HG02588 (cell line): ENCODE data around the gene CHSY1.

Experiments
- ATAC-seq: cut with Tn5 transposase; IDR thresholded peaks from one replicate; pipeline ENCODE4 v1.9.1; 2021; ENCODE audit warnings: mild to moderate bottlenecking, moderate library complexity; ENCODE audit not compliant: unreplicated experiment

Gene CHSY1

DNA sequence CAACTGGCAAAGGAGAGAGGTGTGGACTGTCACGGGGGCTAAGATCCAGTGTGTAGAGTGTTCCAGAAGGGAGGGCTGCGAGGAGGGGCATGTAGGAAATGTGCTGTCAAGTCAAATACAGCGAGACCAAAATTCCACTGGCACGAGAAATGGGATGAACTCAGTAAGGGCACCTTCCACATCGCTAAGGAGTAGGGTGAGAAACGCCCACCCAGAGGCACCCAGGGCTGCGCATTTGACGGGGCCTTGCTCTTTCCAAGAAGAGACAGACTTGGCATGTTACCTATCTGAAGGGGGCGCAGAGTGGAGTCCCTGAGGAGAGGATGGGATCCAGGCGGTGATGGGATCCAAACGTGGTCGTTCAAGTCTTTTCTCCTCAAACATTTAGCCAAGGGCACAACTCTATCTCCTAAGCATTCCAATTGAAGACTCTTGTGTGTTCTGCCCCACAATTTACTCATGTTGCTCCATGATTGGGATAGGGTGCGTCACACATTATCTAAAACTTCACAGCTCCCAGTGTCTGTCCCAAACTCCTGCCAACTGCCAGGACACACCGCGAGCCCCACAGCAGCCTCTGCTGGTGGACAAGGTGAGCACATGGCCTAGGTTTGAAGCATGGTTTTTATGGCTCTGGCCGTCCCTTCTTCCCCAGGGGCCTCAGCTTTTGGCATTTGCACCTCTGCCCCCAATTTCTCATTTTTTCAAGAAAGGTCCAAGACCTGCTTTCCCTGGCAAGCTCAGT lies 17.8 kb upstream of the CHSY1 start:
- ATAC-seq, result no peak

DNA sequence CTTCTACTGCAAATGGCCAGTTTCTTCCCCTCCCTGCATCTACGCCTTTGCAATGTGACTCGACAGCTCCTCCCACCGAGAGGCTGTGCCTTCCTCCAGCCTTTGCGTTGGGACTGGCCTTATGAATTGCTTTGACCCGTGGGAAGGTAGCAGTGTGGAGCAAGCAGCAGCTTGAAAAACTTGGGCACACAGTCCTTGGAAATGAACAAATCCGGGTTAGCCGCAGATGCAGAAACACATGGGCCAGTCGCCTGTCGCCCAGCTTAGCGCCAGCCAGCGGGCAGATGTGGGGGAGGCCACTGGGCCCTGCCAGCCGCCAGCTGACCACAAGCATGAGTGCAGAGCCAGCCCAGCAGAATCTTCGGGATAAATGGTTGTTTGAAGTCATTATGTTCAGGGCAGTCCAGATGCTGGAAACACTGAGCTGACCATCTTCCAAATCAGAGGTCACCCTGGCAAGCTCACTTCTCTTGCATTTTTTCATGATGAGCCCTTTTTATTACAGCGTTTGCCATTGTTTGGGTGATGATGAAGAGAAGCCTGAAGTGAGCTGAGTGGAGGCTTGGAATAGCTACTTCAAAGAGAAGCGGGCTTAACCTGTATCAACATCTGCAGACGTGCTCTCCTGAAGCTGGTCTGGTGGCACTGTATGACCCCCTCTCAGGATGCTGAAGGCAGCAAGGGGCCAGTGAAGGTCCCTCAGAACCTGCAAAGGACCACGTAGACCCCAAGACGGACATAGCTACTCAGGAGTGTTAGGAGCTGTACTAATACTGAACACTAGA lies 15.7 kb upstream of the CHSY1 start:
- no peak for ATAC-seq

DNA sequence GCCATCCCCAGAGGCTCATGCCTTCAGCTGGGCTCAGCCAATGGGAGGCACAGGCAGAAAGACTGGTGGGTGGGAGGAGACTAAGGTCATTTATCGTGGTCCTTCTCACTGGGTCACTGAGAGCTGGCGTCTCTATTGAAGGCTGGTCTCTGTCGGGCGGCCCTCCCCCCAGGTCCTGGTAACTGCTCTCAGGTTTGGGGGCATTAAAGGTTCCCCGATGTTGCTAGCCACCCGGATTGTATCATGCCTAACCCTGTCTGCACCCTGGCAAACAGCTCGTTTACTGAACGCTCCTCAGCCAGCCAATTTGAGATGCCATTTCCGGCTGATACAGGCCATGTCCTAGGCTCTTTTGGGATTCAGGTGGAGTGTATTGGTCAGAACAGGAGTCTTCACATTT lies 14.9 kb upstream of the CHSY1 start:
- ATAC-seq, result no peak

DNA sequence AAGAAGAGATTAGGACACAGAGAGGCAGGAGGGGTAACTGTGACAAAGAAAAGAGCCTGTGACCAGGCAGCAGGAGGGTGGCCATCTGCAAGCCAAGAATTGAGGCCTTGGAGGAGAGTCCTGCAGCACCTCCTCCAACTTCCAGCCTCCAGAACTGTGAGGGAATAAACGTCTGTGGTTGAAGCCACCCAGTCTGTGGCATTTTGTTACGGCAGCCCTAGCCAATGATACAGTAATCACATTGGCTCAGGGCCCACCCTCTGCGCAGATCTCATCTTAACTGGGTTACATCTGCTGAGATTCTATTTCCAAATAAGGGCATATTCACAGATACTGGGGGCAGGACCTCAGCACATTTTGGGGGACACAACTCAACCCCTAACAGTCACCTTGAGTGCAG lies 14.2 kb upstream of the CHSY1 start:
- no peak for ATAC-seq

DNA sequence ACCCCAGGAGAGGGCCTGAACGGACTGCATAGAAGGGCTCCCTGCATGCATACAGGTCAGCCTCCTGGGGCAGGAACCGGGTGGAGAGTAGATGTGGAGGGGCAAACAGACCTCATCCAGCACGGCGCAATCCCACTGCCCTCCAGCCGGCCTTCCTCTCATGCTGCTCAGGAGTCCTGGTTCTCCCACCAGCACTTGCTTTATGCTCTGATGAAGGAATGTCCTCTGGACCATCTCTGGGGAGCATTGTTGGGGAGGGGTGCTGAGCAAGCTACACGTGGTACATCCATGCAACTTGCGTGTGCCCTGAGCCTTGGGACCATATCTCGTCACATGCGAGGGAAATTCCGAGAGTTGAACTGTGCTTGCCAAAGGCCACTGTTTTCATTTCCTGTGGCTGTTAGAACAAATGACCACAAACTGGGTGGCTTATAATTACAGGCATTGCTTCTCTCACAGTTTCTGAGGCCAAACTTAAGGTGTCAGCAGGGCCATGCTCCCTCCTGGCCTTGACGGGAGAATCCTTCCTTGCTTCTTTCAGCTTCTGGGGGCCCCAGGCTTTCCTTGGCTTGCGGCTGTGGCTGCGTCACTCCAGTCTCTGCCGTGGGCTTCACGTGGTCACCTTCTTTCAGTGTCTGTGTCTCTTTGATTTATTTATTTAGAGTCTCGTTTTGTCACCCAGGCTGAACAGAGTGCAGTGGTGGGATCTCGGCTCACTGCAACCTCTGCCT lies 13.2 kb upstream of the CHSY1 start:
- no peak for ATAC-seq

DNA sequence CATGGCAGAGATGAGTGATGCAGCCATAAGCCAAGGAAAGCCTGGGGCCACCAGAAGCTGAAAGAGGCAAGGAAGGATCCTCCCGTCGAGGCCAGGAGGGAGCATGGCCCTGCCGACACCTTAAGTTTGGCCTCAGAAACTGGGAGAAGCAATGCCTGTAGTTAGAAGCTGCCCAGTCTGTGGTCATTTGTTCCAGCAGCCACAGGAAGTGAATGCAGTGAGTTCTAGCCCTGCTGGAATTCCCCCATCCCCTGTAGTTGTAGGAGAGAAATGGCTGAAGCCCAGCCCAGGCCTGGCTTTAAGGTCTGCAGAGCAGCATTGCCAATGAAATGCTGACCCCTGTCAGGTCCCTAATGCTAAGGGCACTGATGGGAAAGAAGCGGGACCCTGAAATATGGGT lies 12.2 kb upstream of the CHSY1 start:
- peak; percentile 46 for ATAC-seq

DNA sequence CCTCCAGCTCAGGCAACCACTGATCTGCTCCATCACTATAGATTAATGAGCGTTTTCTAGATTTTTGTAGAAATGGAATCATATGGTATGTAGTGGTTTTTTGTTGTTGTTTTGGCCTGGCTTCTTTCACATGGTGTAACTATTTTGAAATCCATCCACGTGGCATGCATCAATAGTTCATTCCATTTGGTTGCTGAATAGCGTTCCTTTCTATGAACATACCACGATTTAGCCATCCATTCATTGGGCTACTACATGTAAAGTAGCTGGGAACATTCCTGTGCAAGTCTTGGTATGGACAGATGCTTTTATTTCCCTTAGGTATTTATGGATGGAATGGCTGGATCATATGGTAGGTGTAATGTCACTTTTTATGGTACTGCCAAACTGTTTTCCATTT lies 10.7 kb upstream of the CHSY1 start:
- ATAC-seq, result no peak

DNA sequence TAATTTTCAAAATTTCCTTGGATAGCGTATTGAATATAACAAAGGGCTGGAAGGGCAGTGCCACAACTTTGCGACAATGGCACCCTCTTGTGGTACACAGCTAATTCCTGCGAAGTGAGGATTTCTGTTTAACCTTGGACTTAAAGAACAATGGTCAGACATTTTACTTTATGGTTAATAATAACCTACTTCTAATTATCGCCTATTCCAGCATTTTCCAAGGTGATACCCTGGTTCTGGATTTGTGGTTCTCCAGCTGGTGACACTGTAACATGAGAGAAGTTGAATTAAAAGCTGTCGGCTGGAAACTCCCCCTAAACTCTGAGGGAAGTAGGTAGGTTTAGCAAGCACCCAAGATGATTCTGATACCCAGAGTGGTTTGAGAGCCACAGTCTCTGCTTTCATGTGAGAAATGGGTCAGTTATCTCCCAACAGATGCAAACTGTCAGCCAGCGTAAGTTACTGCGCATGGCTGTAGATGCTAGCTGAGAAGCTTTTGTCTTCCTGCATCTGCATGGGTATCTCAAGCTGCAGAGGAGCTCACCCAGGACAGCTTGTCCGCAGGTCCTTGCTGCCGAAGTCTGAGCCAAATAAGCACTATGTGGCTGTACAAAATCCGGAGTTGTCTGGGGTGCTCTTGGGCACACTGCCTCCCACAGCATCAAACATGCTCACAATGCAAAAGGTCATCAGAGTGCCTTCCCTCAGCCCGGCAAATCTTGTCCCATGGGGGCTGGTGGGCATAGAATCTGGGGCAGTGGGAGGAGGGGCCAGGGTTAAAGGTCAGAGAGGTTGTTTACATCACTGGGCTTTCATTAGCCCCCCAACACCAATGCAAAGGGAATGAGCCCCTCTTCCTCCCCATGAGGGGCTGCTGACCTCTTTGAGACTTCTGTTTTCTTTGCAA lies 6.6 kb upstream of the CHSY1 start:
- no peak for ATAC-seq

DNA sequence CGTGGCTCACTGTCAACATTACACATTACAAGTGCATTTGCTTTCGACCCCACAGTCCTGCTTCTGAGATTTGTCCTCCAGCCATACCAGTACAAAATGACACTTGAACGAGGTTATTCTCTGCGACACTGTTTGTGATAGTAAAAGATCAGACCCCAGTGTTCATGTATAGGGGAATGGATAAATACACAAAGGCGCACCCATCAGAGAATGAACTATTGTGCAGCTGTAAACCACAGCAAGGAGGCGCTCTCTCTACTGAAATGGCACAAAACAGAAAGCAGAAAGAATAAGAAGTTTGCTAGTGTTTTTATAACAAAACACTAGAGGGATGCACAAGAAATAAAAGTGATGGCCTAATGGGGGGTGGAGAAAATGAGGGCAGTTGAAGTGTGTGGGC lies 4.9 kb upstream of the CHSY1 start:
- no peak for ATAC-seq

DNA sequence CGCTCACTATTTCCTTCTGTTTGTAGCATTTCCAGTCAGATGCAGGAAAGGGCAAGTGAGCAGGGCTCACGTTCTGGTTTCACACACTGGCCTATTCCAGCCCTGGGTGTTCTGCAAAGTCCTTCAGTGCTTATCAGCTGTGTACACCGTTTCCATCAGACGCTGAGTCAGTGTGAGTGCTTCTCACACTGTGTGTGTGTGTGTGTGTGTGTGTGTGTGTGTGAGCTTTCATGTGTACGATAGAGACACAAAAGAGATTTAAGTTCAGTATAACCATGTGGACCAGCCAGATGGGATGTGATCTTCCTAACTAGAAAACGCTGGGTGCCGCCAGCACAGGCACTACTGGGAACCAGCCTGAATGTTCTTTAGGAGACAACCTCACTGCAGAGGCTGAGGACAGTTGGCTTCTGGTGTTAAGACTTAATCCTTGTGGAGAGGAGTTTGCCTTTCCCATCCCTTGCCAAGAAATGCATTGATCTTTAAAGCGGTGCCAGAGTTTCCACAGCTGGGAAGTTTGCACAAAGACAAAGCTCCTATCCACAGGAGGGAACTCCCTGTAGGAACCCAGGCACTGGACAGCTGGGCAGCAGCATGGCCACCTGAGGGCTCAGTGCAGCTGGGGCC lies 3.9 kb upstream of the CHSY1 start:
- no peak for ATAC-seq

DNA sequence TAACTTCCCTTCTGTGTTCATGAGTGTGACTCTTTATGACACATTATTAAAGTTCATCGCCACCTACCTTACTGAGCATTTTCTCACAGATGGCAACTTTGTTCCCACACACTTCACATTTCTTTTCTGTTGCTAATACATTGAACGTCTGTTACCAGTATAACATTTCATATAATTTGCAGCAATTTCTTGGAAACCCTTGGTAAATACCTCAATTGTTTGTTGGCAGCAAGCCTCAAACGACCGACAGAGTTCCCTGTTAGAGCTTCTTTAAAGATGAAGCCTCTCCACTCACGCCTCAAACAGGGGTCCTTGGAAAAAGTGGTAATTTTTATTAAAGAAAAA lies 3.2 kb upstream of the CHSY1 start:
- no peak for ATAC-seq

DNA sequence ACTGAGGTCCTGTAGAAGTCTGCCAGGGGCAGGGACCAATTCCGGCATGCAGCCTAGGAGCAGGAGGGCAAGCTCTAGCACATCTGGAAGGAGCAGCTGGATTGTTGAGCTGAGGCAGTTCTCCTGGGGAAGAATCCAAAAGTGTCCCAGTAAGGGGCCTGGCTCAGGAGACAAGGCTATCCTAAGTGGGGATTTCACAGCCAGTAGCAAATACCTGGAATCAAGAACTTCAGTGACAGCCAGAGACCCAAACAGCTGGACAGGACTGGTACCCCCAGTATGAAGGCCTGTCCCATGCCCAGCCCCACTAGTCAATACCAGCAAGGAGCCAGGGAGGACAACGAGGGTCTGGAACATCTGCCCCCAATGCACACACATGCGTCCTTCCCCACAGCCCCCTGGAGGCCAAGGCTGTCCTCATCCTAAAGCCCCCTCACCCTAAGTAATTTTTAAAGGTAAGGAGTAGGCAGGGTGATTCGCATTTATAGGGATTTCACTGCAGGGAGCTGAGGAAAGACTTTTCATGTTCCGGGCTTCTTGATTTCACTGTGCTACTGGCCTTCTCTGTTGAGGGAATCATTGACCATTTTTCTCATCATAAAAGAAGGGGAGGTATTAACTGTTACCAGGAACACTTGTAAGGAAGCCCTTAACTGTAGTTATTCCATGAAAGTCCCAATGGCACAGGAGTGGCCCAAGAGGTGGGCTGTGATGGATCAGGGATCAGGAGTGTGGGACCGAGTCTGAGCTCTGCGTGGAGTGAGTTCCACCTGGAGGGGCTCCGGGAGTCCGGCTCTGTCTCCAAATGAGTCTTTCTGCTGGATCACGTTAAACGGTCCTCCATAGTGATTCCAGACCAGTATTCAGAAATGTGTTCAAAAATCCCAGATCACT lies 2.6 kb upstream of the CHSY1 start:
- ATAC-seq, result no peak

DNA sequence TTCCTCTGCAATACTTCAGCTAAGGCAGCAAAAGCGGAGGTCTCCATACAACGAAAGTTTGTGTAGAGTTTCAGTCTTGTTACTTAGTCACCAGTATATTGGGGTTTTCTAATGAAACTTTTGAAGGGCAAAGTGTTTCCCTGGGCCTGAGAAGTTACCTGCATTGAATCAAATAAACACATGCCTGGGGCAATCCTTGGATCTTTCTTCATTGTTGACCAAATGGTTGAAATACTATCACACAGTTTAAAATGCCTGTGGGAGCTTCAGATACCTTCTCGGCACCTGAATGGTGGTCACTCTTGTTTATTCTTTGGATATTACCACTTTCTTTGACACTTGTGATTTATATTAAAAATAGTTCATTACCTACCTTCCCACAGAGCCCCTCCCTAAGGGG lies 988 bp upstream of the CHSY1 start:
- ATAC-seq, result no peak

DNA sequence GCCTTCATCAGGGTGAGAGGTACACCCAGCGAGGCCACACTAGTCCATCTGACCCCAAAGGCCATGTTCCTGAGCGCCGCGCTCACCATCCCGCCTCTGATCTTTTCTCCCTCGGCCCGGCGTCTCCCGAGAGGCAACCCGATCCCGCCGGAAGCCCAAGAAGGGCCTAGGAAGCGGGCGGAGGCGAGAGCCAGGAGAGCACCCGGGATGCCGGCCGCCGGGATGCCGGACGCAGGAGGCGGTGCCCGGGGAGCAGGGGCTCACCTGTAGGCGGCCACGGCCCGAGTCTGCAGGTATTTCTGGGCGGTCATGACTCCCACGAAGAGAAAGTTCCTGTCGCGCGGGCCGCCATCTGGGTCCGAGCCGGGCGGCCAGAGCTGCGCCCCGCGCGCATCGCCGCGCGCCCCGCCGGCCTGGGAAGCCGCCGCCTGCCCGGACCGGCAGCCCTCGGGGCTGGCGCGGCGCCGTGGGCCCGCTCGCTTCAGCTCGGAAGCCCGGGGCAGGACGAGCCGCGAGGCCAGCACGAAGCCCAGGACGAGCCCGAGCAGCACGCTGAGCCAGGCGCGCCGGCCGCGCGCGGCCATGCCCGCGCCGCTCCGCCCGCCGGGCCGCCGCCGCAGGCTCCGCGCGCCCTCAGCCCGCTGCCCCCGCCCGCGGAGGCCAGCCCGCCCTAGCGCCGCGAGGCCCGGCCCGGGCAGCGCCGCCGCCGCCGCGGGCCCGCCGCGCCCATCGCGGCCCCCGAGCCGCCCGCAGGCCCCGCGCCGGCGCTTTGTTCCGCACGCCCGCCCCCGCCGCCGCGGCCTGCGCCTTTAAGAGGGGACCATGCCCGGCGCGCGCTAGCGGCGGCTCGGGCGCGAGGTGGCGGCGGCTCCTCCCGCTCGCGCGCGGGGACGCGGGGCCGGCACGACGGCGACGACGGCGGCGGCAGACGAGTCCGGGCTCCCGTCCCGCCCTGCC lies 697 bp downstream of the CHSY1 start:
- ATAC-seq, result peak; percentile 38

DNA sequence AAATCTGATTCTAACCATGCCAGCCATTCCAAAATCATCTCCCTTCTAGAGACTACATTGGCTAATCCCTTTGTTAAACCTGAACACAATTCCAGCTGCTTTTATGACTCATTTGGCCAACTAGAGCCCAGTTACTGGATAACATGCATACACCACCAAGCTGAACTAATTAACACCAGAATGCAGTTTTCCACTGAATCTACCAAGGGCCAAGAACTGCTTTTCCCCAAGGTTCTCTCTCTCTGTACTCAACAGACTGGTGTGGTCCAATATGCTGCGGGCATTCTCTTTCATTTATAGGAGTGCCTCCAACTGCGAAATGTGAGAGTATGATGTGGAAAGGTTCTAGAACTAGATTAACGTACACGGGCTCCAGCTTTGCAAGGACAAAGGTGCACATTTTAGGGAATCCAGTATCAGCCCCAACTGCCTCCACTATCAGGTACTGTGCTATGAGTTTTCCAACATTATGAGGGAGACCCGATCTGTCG lies 1.5 kb downstream of the CHSY1 start:
- no peak for ATAC-seq

DNA sequence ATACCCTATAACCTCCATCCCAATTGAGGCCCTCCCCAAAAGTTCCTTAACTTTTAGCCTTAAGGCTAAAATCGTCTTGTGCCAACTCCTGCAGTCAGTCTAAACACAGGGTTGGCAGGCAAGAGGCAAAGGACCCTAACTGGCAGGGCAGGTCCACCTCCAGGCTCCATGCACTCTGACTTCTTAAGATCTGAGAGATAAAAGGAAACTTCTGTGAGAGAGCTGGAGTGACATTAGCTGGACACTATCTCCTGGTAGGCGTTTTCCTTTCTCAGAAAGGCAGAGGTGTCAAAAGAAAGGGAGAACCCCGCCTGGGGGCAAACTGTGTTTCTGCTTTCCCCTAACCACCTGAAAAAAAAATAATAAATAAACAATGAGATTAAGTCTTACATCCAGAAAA lies 3.6 kb downstream of the CHSY1 start:
- ATAC-seq, result no peak

DNA sequence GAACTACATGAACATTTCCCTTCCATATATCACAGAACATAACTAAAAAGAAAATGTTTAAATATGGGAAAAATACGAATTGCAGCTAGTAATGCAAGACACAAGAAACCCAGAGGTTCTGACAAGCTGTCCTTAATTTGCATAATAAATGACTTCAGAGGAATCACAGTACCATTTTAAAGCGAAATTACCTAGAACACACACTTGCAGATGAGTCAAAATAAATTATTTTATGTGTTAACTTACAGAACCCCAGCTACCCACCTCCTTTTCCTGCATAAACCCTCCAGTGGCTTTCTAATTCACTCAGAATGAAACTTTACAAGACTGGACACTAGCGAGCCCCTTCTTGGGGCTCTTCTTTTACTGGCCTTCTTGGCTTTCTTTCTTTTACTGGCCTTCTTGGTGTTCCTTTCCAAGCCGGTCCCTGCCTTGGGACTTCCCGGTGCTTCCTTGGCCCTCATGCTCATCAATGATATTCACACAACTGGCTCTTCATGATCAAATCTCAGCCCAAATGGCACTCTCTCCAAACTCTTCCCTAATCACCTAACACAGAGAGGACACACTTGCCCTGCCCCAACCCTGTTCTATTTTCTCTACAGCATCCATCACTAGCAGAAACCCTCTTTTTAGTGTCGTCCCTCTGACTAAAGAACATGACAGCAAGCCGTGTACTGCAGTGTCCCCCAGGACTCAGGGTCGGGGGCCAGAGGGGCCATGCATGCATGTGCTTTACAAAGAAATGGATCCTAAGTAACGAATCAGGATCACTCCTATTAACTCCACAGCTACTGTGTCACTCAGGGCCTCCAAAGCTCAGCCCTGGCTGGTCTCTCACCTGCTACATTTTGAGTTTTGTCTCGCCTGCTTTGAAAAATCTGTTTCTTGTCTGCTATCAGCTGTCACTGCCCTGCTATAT lies 4.8 kb downstream of the CHSY1 start:
- no peak for ATAC-seq
